ENCODE results near the gene CADPS2. TPM values are rescaled to one million over a fixed set of nuclear protein-coding genes. Genes with fewer than 3 reads are reported as not detected.

CADPS2 gene
- total RNA-seq, 4 donors from 2014 or later: 27.3 to 154 (median 114) TPM

GRCh38 chr7:122602800-122603199 lies 283.5 kb downstream of the CADPS2 start:
- H3K9me3 ChIP-seq: no peaks in the 10 kb centered on the region
- H3K36me3 ChIP-seq: no peaks in the 10 kb centered on the region
- no peaks in the 10 kb centered on the region for H3K27me3 ChIP-seq
- DNase-seq (ENCODE audit: extremely low spot score): no peak
- intact Hi-C loops (cut with DNase I): no loop called here
- no peak for TF ChIP-seq EP300 (IDR thresholded peaks at IDR 0.05)
- TF ChIP-seq CTCF (IDR thresholded peaks at IDR 0.05): no peak
- TF ChIP-seq POLR2A (IDR thresholded peaks at IDR 0.05; ENCODE audit: low read depth): no peak
- H3K4me1 ChIP-seq: no peaks in the 10 kb centered on the region
- no peak overlapping the region for H3K27ac ChIP-seq (replicated peaks in 1 of 4)
- WGBS: 57% methylated on average over 2 of the region's 2 CpGs
- H3K4me3 ChIP-seq: no peak overlapping the region

GRCh38 chr7:122600630-122601029 lies 285.6 kb downstream of the CADPS2 start:
- H3K27me3 ChIP-seq: no peaks in the 10 kb centered on the region
- H3K36me3 ChIP-seq: no peaks in the 10 kb centered on the region
- intact Hi-C loops (cut with DNase I): no loop called here
- TF ChIP-seq CTCF (IDR thresholded peaks at IDR 0.05): no peak
- no peak for TF ChIP-seq EP300 (IDR thresholded peaks at IDR 0.05)
- no peak for TF ChIP-seq POLR2AphosphoS5 (IDR thresholded peaks at IDR 0.05)
- no peak for TF ChIP-seq POLR2A (IDR thresholded peaks at IDR 0.05; ENCODE audit: low read depth)
- H3K27ac ChIP-seq (replicated peaks in 1 of 4): no peak overlapping the region
- no peaks in the 10 kb centered on the region for H3K4me1 ChIP-seq
- DNase-seq (ENCODE audit: extremely low spot score): no peak
- no peaks in the 10 kb centered on the region for H3K9me3 ChIP-seq
- no peak overlapping the region for H3K4me3 ChIP-seq
- 70% methylated on average over 2 of the region's 2 CpGs for WGBS

- Histone ChIP-seq H3K27ac (replicated peaks in 1 of 4) (no peak overlapping the region), H3K4me3 (no peak overlapping the region), H3K9me3 (no peaks in the 10 kb centered on the region), H3K36me3 (no peaks in the 10 kb centered on the region), H3K4me1 (no peaks in the 10 kb centered on the region), H3K27me3 (no peaks in the 10 kb centered on the region)
- no peak for DNase-seq (ENCODE audit: extremely low spot score)
- no peak for TF ChIP-seq POLR2AphosphoS5 (IDR thresholded peaks at IDR 0.05)
- no peak for TF ChIP-seq EP300 (IDR thresholded peaks at IDR 0.05)
- no peak for TF ChIP-seq POLR2A (IDR thresholded peaks at IDR 0.05; ENCODE audit: low read depth)
- no peak for TF ChIP-seq CTCF (IDR thresholded peaks at IDR 0.05)
- WGBS: 65% methylated on average over 1 of the region's 1 CpG
- intact Hi-C loops (cut with DNase I): no loop called here
Observed at GRCh38 chr7:122600042-122600441, 286.2 kb downstream of the CADPS2 start.

- intact Hi-C loops (cut with DNase I): no loop called here
- Histone ChIP-seq H3K27me3 (no peaks in the 10 kb centered on the region), H3K4me3 (no peak overlapping the region), H3K36me3 (no peaks in the 10 kb centered on the region), H3K4me1 (no peaks in the 10 kb centered on the region), H3K9me3 (no peaks in the 10 kb centered on the region), H3K27ac (replicated peaks in 1 of 4) (no peak overlapping the region)
- no peak for DNase-seq (ENCODE audit: extremely low spot score)
- TF ChIP-seq POLR2A (IDR thresholded peaks at IDR 0.05; ENCODE audit: low read depth): no peak
- no peak for TF ChIP-seq EP300 (IDR thresholded peaks at IDR 0.05)
- TF ChIP-seq POLR2AphosphoS5 (IDR thresholded peaks at IDR 0.05): no peak
- 74% methylated on average over 3 of the region's 3 CpGs for WGBS
Observed at GRCh38 chr7:122597277-122597676, 289.0 kb downstream of the CADPS2 start.

GRCh38 chr7:122595885-122596284 lies 290.4 kb downstream of the CADPS2 start:
- intact Hi-C loops (cut with DNase I): no loop called here
- Histone ChIP-seq H3K4me1 (no peaks in the 10 kb centered on the region), H3K27me3 (no peaks in the 10 kb centered on the region), H3K27ac (replicated peaks in 1 of 4) (no peak overlapping the region), H3K9me3 (no peaks in the 10 kb centered on the region), H3K36me3 (no peaks in the 10 kb centered on the region), H3K4me3 (no peak overlapping the region)
- no peak for DNase-seq (ENCODE audit: extremely low spot score)
- 100% methylated on average over 1 of the region's 1 CpG for WGBS
- TF ChIP-seq POLR2A (IDR thresholded peaks at IDR 0.05; ENCODE audit: low read depth) (no peak), CTCF (IDR thresholded peaks at IDR 0.05) (no peak), EP300 (IDR thresholded peaks at IDR 0.05) (no peak), POLR2AphosphoS5 (IDR thresholded peaks at IDR 0.05) (no peak)
